ENCODE data around the gene CAPN12. TPM values are rescaled to one million over a fixed set of nuclear protein-coding genes. Genes with fewer than 3 reads are reported as not detected.
A peak's percentile ranks its signal among the peaks of the same experiment; 100 is the strongest.
"Not testable (repeated sequence)": the region's sequence is repeated elsewhere in the genome, so short reads cannot be mapped to it uniquely, and the experiment has no call there.

Gene CAPN12
- total RNA-seq, 4 donors from 2014 or later = 8.0 to 31.3 (median 15.7) TPM

DNA sequence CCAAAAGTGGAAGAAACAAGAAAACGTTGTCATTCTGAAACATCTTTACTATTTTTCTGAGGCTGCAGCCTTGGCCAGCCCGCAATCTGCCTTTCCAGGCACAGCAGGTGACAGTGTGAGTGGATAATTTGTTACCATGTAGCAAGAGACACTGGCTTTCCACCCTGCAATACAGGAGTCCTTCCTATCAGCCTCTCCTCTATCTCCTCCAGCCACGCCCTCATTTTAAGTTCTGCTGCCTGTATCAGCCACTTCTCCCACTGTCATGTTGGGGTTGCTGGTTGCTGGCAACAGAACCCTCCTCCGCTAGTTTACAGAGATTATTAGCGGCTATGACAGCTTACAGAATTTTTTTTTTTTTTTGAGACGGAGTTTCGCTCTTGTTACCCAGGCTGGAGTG is 36.8 kb upstream of the CAPN12 start:
- H3K4me1 ChIP-seq = no peaks in the 10 kb centered on the region
- H3K27ac ChIP-seq = no peak overlapping the region
- no peaks in the 10 kb centered on the region for H3K27me3 ChIP-seq
- no peak for DNase-seq (ENCODE audit: low spot score in 2 of 2)
- H3K36me3 ChIP-seq = no peaks in the 10 kb centered on the region
- H3K9me3 ChIP-seq = no peaks in the 10 kb centered on the region
- TF ChIP-seq, protein P1, sequence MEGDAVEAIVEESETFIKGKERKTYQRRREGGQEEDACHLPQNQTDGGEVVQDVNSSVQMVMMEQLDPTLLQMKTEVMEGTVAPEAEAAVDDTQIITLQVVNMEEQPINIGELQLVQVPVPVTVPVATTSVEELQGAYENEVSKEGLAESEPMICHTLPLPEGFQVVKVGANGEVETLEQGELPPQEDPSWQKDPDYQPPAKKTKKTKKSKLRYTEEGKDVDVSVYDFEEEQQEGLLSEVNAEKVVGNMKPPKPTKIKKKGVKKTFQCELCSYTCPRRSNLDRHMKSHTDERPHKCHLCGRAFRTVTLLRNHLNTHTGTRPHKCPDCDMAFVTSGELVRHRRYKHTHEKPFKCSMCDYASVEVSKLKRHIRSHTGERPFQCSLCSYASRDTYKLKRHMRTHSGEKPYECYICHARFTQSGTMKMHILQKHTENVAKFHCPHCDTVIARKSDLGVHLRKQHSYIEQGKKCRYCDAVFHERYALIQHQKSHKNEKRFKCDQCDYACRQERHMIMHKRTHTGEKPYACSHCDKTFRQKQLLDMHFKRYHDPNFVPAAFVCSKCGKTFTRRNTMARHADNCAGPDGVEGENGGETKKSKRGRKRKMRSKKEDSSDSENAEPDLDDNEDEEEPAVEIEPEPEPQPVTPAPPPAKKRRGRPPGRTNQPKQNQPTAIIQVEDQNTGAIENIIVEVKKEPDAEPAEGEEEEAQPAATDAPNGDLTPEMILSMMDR (IDR thresholded peaks at IDR 0.05) = no peak
- TF ChIP-seq EP300 (IDR thresholded peaks at IDR 0.05) (no peak), POLR2AphosphoS5 (IDR thresholded peaks at IDR 0.05) (no peak), POLR2A (IDR thresholded peaks at IDR 0.05) (no peak)
- WGBS = 71% methylated on average over 7 of the region's 7 CpGs
- no peak overlapping the region for H3K4me3 ChIP-seq

DNA sequence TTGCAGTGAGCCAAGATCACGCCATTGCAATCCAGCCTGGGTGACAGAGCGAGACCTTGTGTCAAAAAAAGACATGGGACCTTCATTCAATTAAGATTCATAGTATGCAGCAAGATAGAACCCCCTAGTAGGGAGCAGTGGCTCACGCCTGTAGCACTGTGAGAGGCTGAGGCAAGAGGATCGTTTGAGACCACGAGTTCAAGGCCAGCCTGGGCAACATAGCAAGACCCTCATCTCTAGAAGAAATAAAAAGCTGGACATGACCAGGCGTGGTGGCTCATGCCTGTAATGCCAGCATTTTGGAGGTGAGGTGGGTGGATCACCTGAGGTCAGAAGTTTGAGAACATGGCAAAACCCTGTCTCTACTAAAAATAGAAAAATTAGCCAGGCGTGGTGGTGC is 36.2 kb upstream of the CAPN12 start:
- 74% methylated on average over 7 of the region's 7 CpGs for WGBS
- no peaks in the 10 kb centered on the region for H3K36me3 ChIP-seq
- no peak overlapping the region for H3K4me3 ChIP-seq
- no peaks in the 10 kb centered on the region for H3K9me3 ChIP-seq
- no peaks in the 10 kb centered on the region for H3K27me3 ChIP-seq
- TF ChIP-seq POLR2AphosphoS5 (IDR thresholded peaks at IDR 0.05) = no peak
- no peak for TF ChIP-seq POLR2A (IDR thresholded peaks at IDR 0.05)
- no peak for TF ChIP-seq EP300 (IDR thresholded peaks at IDR 0.05)
- TF ChIP-seq, protein P1 (IDR thresholded peaks at IDR 0.05) = no peak
- DNase-seq (ENCODE audit: low spot score in 2 of 2) = no peak
- H3K27ac ChIP-seq = no peak overlapping the region
- peaks cover 4% of the 10 kb centered on the region for H3K4me1 ChIP-seq

DNA sequence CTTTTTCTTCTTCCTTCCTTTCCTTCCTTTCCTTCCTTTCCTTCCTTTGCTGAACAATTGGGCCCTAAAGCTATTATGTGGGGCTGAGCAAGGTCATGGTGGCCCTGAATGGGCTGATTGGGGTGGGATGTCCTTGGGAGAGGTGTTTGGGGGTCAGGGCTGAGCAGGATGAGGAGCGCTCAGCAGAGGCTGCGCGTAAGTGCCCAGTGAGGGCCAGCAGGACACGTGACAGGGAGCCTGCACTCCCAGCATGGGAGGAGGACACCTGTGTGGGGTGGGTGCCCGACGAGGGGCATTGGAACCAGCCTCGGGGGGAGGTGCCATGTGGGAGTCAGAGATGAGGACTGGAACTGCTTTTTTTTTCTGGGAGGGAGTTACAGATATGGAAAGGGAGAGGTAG is 34.5 kb upstream of the CAPN12 start:
- Histone ChIP-seq H3K27me3 (no peaks in the 10 kb centered on the region), H3K4me1 (peaks cover 21% of the 10 kb centered on the region), H3K4me3 (no peak overlapping the region), H3K27ac (no peak overlapping the region), H3K36me3 (no peaks in the 10 kb centered on the region), H3K9me3 (no peaks in the 10 kb centered on the region)
- WGBS = 59% methylated on average over 7 of the region's 7 CpGs
- TF ChIP-seq, protein P1 (IDR thresholded peaks at IDR 0.05) = no peak
- TF ChIP-seq POLR2AphosphoS5 (IDR thresholded peaks at IDR 0.05) (no peak), POLR2A (IDR thresholded peaks at IDR 0.05) (no peak), EP300 (IDR thresholded peaks at IDR 0.05) (no peak)
- no peak for DNase-seq (ENCODE audit: low spot score in 2 of 2)

DNA sequence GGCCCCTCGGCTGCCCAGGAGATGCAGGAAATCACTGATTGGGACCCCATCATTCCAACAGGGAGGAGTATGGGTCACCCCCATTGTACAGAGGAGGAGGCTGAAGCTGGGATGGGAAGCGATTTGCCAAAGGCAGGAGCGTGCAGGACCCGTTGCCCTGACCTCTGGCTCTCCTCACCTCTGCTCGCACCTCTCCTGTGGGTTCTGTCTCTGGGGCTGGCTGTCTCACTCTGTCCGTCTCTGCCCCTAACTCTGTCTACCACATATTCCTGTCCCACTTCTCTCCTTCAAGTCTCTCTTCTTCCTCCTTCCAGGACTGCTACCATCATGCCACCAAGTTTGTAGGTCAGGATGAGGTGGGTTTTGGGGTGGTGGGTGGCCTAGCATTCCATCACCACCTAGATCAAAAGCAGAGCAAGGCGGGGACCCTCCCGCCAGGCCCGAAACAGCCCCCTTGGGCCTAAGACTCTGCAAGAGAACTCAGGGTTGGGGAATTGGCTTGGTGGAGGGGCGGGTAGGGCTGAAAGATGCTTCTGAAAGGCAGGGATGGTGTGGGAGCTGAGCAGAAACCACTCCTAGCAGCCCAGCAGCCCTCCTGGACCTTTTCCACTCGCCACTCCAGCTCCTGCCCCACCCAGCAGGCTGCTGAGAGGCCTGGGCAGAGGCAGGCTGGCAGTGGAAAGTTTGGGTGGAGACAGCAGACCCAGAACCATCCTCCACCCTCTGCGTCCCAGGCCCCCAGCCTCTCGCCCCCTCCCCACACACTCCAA is 30.1 kb upstream of the CAPN12 start:
- Histone ChIP-seq H3K27me3 (no peaks in the 10 kb centered on the region), H3K27ac (peak overlapping the region; percentile 74), H3K9me3 (no peaks in the 10 kb centered on the region), H3K4me3 (no peak overlapping the region), H3K36me3 (no peaks in the 10 kb centered on the region), H3K4me1 (peaks cover 31% of the 10 kb centered on the region)
- TF ChIP-seq POLR2AphosphoS5 (IDR thresholded peaks at IDR 0.05) (no peak), POLR2A (IDR thresholded peaks at IDR 0.05) (no peak), EP300 (IDR thresholded peaks at IDR 0.05) (no peak)
- TF ChIP-seq, protein P1 (IDR thresholded peaks at IDR 0.05) = no peak
- DNase-seq (ENCODE audit: low spot score in 2 of 2) = no peak
- WGBS = 54% methylated on average over 9 of the region's 13 CpGs

DNA sequence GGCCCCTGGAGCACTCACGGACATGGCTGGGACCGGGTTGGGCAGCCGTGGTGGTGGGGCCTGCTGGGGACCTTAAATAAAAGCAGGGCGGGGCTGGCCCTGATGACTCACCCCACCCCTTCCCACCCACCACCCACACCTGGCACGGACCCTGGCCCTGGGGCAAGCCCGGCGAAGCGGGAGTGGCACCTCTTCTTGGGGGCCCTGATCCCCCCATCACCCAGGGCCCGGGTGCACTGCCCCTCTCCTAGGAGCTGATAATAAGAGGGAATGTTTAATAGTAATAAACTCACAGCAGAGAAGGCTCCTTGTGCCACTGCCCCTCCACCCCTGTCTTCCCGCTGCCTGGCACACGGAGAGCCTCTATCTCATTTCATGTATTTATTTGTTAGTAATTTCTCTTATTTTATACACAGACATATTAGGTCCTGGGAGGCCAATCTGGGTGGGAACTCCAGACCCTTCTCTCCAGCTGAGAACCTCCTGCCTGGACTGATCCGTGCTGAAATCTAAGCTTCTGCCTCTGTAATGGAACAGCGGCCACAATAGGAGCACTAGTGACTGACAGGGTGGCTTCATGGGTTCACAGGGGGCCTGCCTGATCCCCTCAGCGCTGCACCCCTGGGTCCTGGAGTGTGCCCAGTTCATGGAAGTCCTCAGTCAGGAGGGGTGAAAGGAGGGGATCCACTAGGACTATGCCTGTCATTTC is 29.3 kb upstream of the CAPN12 start, which contains the start of gene LGALS7:
Gene LGALS7, minus strand, starts transcription at position 49 of the 709 bp plus-strand sequence. Its CDS starts 25 bp downstream, at position 24.
- Histone ChIP-seq H3K27ac (peak within 1 kb of the TSS; percentile 74), H3K36me3 (no peaks in the 10 kb centered on the region), H3K4me1 (peaks cover 35% of the 10 kb centered on the region), H3K4me3 (no peak within 1 kb of the TSS), H3K9me3 (no peaks in the 10 kb centered on the region), H3K27me3 (no peaks in the 10 kb centered on the region)
- WGBS = 34% methylated on average over 8 of the region's 14 CpGs
- TF ChIP-seq, protein P1 (IDR thresholded peaks at IDR 0.05) = no peak
- TF ChIP-seq POLR2AphosphoS5 (IDR thresholded peaks at IDR 0.05) (no peak), POLR2A (IDR thresholded peaks at IDR 0.05) (no peak), EP300 (IDR thresholded peaks at IDR 0.05) (no peak)
- no peak for DNase-seq (ENCODE audit: low spot score in 2 of 2)

DNA sequence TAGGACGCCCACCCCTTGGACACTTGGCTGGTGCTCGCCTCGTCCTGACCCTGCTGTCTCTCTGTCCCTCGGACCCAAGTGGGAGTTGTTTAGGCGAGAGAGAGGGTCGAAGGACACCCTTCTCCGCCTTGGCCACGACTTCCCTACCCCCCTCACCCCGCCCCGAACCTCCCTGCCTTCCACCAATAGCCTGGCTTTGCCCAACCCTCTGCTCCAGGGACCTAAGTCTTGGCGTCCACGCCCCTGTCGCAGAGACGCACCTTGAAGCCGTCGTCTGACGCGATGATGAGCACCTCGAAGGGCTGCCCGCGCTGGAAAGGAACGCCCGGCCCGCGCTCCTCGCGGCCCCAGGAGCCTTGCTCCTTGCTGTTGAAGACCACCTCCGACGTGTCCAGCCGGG is 27.3 kb upstream of the CAPN12 start:
- peaks cover 35% of the 10 kb centered on the region for H3K4me1 ChIP-seq
- H3K27ac ChIP-seq; DNase-seq (ENCODE audit: low spot score in 2 of 2); H3K9me3 ChIP-seq; H3K27me3 ChIP-seq; H3K4me3 ChIP-seq; H3K36me3 ChIP-seq: not testable (repeated sequence)
- WGBS = no CpG with 5 or more reads among the region's 30 CpGs

DNA sequence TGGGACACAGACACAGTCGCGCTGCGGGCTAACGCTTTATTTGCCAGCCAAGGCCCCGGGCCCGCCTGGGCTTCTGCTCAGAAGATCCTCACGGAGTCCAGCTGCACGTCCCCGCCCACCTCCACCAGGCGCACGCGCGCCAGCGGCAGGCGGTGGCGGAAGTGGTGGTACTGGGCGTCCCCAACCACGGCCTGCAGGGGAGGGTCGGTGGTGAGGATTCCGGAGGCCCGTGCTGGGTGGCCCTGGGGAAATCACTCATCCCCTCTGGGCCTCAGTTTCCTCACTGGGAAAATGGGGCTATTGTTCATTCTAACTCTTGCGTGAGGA is 26.6 kb upstream of the CAPN12 start:
- not testable (repeated sequence) for H3K27me3 ChIP-seq; DNase-seq (ENCODE audit: low spot score in 2 of 2); H3K27ac ChIP-seq; H3K36me3 ChIP-seq; H3K4me3 ChIP-seq; H3K9me3 ChIP-seq
- WGBS = 33% methylated on average over 1 of the region's 22 CpGs
- H3K4me1 ChIP-seq = peaks cover 35% of the 10 kb centered on the region
